Lower lobe of right lung (tissue), 2 donors: ENCODE measurements around the gene IRF5. TPM values are rescaled to one million over a fixed set of nuclear protein-coding genes. Genes with fewer than 3 reads are reported as not detected.

Experiments used
- ATAC-seq, 2 donors: fragments of 200-7000 bp; cut with Tn5 transposase; one replicate each; pipeline ENCODE4 v1.9.1; 2020 to 2022; ENCODE audit warnings: mild to moderate bottlenecking in 2 of 2, moderate library complexity in 2 of 2
- DNase-seq: peaks from one replicate; pipeline ENCODE4 v3.0.0-alpha.2; 2020
- H3K27ac ChIP-seq: fragments of 200-600 bp; one replicate; pipeline ENCODE4 v1.8.0; 2022
- H3K27me3 ChIP-seq: fragments of 200-600 bp; one replicate; pipeline ENCODE4 v1.8.0; 2022; ENCODE audit warnings: low read depth
- H3K36me3 ChIP-seq: fragments of 200-600 bp; one replicate; pipeline ENCODE4 v1.8.0; 2022; ENCODE audit warnings: mild to moderate bottlenecking
- H3K4me1 ChIP-seq: fragments of 200-600 bp; one replicate; pipeline ENCODE4 v1.8.0; 2022
- H3K4me3 ChIP-seq: fragments of 200-600 bp; one replicate; pipeline ENCODE4 v1.8.0; 2022; ENCODE audit warnings: mild to moderate bottlenecking
- H3K9me3 ChIP-seq: fragments of 200-600 bp; one replicate; pipeline ENCODE4 v1.8.0; 2022
- CTCF ChIP-seq: fragments of 200-600 bp; IDR thresholded peaks from one replicate; pipeline ENCODE4 v1.8.0; 2022; ENCODE audit warnings: antibody characterized with exemption, mild to moderate bottlenecking
- intact Hi-C: fragments of 100-400 bp; cut with DNase I; formaldehyde crosslinking; loops from one replicate; pipeline ENCODE4 v1.11.0; 2022
- total RNA-seq: library from RNA; stranded (reverse); fragmentation: NEBNext Ultra II Directional; extraction: Animal tissue kit (Norgen Biotek cat#: 25700); gene quantifications from one replicate; pipeline ENCODE4 v1.2.1, GENCODE V29; 2021
- donor health status: DM: no; HTN: yes; CAD: no; lungs with severe emphysema.

Gene IRF5
- total RNA-seq, 1 donor from 2014 or later, result 46.0 TPM

- Histone ChIP-seq H3K36me3 (no peaks in the 10 kb centered on the region), H3K9me3 (no peaks in the 10 kb centered on the region), H3K4me1 (peaks cover 21% of the 10 kb centered on the region), H3K27me3 (peaks cover 70% of the 10 kb centered on the region), H3K4me3 (no peak overlapping the region), H3K27ac (no peak overlapping the region)
- ATAC-seq (no peak), DNase-seq (no peak)
- no peak for TF ChIP-seq CTCF
- intact Hi-C loops, result no loop called here
Measured at GRCh38 chr7:128913870-128914565, 23.7 kb upstream of the IRF5 start.

- no peak for ATAC-seq
- H3K4me1 ChIP-seq, result peaks cover 19% of the 10 kb centered on the region
- no peaks in the 10 kb centered on the region for H3K9me3 ChIP-seq
- H3K27ac ChIP-seq, result no peak overlapping the region
- H3K36me3 ChIP-seq, result no peaks in the 10 kb centered on the region
- intact Hi-C loops, result no loop called here
- H3K27me3 ChIP-seq, result peaks cover 67% of the 10 kb centered on the region
- no peak for DNase-seq
- no peak overlapping the region for H3K4me3 ChIP-seq
- TF ChIP-seq CTCF, result no peak
Measured at GRCh38 chr7:128914566-128915151, 23.1 kb upstream of the IRF5 start.

GRCh38 chr7:128915271-128915819 lies 22.4 kb upstream of the IRF5 start:
- H3K36me3 ChIP-seq, result no peaks in the 10 kb centered on the region
- no peak overlapping the region for H3K27ac ChIP-seq
- no peaks in the 10 kb centered on the region for H3K9me3 ChIP-seq
- H3K4me1 ChIP-seq, result peaks cover 13% of the 10 kb centered on the region
- H3K27me3 ChIP-seq, result peaks cover 60% of the 10 kb centered on the region
- DNase-seq (no peak), ATAC-seq (no peak)
- TF ChIP-seq CTCF, result no peak
- intact Hi-C loops, result no loop called here
- H3K4me3 ChIP-seq, result peak overlapping the region; percentile 39

GRCh38 chr7:128915841-128916642 lies 21.7 kb upstream of the IRF5 start:
- ATAC-seq, result no peak
- intact Hi-C loops, result no loop called here
- Histone ChIP-seq H3K36me3 (no peaks in the 10 kb centered on the region), H3K4me1 (peaks cover 11% of the 10 kb centered on the region), H3K27ac (no peak overlapping the region), H3K27me3 (peaks cover 55% of the 10 kb centered on the region), H3K4me3 (peak overlapping the region; percentile 39), H3K9me3 (no peaks in the 10 kb centered on the region)
- no peak for TF ChIP-seq CTCF
- DNase-seq, result no peak

GRCh38 chr7:128916643-128916915 lies 21.1 kb upstream of the IRF5 start:
- no peaks in the 10 kb centered on the region for H3K36me3 ChIP-seq
- H3K27ac ChIP-seq, result no peak overlapping the region
- H3K27me3 ChIP-seq, result peaks cover 52% of the 10 kb centered on the region
- ATAC-seq (no peak), DNase-seq (no peak)
- intact Hi-C loops, result no loop called here
- no peaks in the 10 kb centered on the region for H3K9me3 ChIP-seq
- peaks cover 11% of the 10 kb centered on the region for H3K4me1 ChIP-seq
- no peak overlapping the region for H3K4me3 ChIP-seq
- no peak for TF ChIP-seq CTCF
